GM21529 (cell line): ENCODE measurements around the gene MTCL3.
"Not testable (repeated sequence)": the region's sequence is repeated elsewhere in the genome, so short reads cannot be mapped to it uniquely, and the experiment has no call there.

Source experiments
- ATAC-seq: cut with Tn5 transposase; IDR thresholded peaks from one replicate; pipeline ENCODE4 v1.9.1; 2021; ENCODE audit not compliant: unreplicated experiment

Gene MTCL3

DNA sequence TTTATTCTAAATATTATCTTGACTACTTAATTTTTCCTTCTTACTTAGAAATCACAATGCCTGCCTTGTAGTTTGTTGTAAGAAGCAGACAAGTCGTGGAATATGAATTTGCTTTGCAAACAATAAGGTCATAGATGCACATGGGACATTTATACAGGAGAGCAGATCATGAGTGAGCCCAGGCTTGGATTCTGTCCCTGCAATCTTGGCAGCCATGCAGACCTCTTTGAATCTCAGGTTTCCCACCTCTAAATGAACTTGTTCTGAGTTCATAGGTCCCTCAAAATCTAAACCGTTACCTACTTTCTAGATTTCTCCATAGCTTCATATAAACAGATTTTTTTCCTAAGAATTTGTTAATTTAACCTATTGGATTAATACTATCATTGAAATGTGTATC lies 79.4 kb downstream of the MTCL3 start:
- ATAC-seq: no peak

DNA sequence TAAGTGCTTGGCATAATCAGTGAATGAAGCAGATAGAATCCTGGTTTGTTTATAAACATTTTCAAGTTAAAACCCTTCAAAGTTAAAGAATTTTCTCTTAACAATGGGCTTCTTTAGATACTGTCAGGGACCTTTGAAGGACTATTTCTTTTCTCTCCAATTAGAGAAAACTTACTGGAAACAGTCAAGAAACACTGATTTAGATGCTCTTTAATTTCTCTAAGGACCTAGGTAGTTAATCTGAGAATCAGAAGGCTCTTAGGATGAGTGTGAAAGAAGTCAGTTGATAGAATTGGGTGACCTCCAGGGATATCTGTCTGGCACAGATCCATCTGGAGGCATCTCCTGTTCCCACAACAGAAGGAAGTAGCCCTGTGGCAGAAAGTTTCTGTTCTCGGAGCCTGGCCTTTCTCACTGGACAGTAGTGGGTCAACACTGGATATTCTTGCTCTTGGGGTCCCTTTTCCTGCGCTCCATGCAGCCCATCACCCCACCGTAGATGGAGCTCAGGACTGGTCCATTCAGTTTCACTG lies 82.5 kb downstream of the MTCL3 start:
- no peak for ATAC-seq

DNA sequence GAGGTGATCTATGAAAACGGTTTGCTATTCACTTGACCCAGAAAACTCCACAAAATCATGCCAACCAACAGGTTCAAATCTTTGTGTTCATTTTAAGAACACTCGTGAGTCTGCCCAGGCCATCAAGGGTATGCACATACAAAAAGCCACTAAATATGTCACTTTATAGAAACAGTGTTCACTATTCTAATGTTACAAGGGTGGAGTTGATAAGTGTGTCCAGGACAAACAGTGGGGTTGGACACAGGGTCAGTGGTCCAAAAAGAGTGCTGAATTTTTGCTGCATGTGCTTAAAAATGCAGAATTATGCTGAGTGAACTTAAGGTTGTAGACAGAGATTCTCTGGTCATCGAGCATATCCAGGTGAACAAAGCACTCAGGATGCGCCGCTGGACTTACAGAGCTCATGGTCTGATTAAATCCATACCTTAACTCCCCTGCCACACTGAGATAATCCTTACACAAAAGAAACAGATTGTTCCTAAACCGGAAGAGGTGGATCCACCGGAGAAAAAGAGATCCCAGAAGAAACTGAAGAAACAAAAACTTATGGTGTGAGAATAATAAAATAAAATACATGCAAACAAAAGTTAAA lies 83.4 kb downstream of the MTCL3 start:
- no peak for ATAC-seq

DNA sequence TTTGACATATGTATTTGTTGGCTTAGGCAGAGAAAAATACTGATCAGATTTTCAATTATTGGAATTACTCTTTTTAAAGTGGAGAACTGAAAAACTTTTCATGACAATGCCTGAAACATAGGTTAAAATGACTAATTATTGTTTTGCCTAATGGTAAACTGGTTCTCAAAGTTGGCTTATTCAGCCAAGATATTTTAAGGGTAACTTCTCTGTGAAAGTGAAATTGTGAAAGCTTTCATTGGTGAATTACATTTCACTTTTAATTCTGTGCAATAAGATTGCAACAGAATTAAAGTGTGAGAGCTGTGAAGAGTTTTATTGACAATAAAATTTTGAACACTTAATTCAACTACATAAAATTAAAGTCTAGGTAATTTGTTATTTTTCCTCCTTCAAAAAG lies 84.5 kb downstream of the MTCL3 start:
- no peak for ATAC-seq

DNA sequence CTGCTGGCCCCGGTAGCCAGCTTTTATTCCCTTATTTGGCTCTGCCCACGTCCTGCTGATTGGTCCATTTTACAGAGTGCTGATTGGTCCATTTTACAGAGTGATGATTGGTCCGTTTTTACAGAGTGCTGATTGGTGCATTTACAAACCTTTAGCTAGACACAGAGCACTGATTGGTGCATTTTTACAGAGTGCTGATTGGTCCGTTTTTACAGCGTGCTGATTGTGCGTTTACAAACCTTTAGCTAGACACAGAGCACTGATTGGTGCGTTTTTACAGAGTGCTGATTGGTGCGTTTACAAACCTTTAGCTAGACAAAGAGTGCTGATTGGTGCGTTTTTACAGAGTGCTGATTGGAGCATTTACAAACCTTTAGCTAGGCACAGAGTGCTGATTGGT lies 90.6 kb downstream of the MTCL3 start:
- not testable (repeated sequence) for ATAC-seq

DNA sequence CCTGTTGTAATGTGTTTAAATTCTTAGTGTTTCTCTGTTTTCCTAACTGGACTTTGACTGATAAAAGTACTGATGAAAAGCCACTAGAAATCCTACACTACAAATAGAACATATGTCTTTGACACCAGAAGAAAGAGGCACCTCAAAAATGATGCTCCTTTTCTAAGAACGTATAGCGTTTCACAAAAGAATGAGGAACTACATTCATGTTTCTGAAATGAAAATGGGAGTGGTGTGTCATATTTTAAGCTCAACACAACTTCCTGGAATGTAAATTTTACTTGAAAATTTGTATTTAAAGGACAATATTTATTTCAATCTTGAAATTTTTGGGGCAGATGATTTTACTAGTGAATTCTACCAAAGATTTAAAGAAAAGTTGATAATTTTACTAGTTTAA lies 95.2 kb downstream of the MTCL3 start:
- no peak for ATAC-seq
